OCI-LY3 (cell line): ENCODE data around the gene NCEH1.
"Not testable (repeated sequence)": the region's sequence is repeated elsewhere in the genome, so short reads cannot be mapped to it uniquely, and the experiment has no call there.

Experiments used
- H2AFZ ChIP-seq: fragments of 200-600, 300-600 bp; shearing (Covaris generic); 2 replicates; pipeline ENCODE4 v1.6.0; 2014; ENCODE audit warnings: antibody characterized with exemption, low read depth, low read length
- H3K27ac ChIP-seq: fragments of 200-600, 300-600 bp; sonication (generic); 2 replicates; pipeline ENCODE4 v1.5.1; 2014; ENCODE audit warnings: mild to moderate bottlenecking, low read length, moderate library complexity, mixed read lengths
- H3K27me3 ChIP-seq: fragments of 200-600, 300-600 bp; sonication (generic); 2 replicates; pipeline ENCODE4 v1.6.1; 2014; ENCODE audit warnings: low read depth, low read length, mixed read lengths
- H3K36me3 ChIP-seq: fragments of 200-600, 300-600 bp; sonication (generic); replicated peaks from 2 replicates; pipeline ENCODE3; 2014; ENCODE audit warnings: low read depth, low read length, mixed read lengths
- H3K4me1 ChIP-seq: fragments of 300-600, 200-600 bp; sonication (generic); 2 replicates; pipeline ENCODE4 v1.6.1; 2014; ENCODE audit warnings: low read length, mixed read lengths
- H3K4me2 ChIP-seq: fragments of 200-600, 300-600 bp; sonication (generic); 2 replicates; pipeline ENCODE4 v1.6.1; 2014; ENCODE audit warnings: low read length, mixed read lengths
- H3K4me3 ChIP-seq: fragments of 300-600, 200-600 bp; sonication (generic); 2 replicates; pipeline ENCODE4 v1.5.1; 2014; ENCODE audit warnings: antibody characterized with exemption, mild to moderate bottlenecking, low read length, moderate library complexity
- H3K79me2 ChIP-seq: fragments of 300-600, 200-600 bp; shearing (Covaris generic); 2 replicates; pipeline ENCODE4 v1.6.1; 2014; ENCODE audit warnings: mild to moderate bottlenecking, low read length, mixed read lengths
- H3K9ac ChIP-seq: fragments of 300-600, 200-600 bp; shearing (Covaris generic); 2 replicates; pipeline ENCODE4 v1.6.0; 2014; ENCODE audit warnings: mild to moderate bottlenecking, low read length, moderate library complexity
- H3K9me3 ChIP-seq: fragments of 200-600, 300-600 bp; shearing (Covaris generic); 2 replicates; pipeline ENCODE4 v1.6.1; 2014; ENCODE audit warnings: low read length, mixed read lengths; ENCODE audit not compliant: insufficient read depth
- H4K20me1 ChIP-seq: fragments of 200-600, 300-600 bp; sonication (generic); 2 replicates; pipeline ENCODE4 v1.6.1; 2016; ENCODE audit warnings: low read length, mixed read lengths; ENCODE audit not compliant: insufficient read depth
- EZH2phosphoT487 ChIP-seq: fragments of 200-600 bp; shearing (Covaris generic); IDR thresholded peaks from 2 replicates; pipeline ENCODE4 v1.6.1; 2018; ENCODE audit warnings: antibody characterized with exemption, mixed run types, low read depth
- TF ChIP-seq, protein P1 (sequence below): fragments of 200-600, 300-600 bp; sonication (generic); IDR thresholded peaks from 2 replicates; pipeline ENCODE4 v1.5.1; 2014; ENCODE audit warnings: antibody characterized with exemption, low read length, low read depth

Gene NCEH1

DNA sequence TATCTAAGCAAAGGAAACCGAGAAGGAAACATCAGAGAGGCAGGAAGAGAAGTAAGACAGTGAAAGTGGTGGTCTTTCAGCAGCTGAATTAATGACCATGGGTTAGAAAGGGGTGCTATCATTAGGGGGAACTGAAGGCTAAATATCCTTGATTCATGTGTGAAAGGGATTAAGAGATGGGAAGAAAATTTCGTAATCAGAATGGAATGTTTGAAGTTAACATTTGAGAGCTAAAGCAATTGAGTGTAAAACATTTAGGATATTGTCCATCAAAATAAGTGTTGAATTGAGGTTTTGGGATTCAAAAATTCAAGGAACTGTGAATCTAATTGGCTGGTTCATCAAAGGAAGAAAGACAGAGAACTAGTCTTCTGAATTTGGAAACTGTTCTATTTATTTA lies 35.6 kb upstream of the NCEH1 start:
- H3K4me1 ChIP-seq, result peaks cover 9% of the 10 kb centered on the region
- no peaks in the 10 kb centered on the region for H4K20me1 ChIP-seq
- TF ChIP-seq EZH2phosphoT487, result no peak
- TF ChIP-seq, protein P1, sequence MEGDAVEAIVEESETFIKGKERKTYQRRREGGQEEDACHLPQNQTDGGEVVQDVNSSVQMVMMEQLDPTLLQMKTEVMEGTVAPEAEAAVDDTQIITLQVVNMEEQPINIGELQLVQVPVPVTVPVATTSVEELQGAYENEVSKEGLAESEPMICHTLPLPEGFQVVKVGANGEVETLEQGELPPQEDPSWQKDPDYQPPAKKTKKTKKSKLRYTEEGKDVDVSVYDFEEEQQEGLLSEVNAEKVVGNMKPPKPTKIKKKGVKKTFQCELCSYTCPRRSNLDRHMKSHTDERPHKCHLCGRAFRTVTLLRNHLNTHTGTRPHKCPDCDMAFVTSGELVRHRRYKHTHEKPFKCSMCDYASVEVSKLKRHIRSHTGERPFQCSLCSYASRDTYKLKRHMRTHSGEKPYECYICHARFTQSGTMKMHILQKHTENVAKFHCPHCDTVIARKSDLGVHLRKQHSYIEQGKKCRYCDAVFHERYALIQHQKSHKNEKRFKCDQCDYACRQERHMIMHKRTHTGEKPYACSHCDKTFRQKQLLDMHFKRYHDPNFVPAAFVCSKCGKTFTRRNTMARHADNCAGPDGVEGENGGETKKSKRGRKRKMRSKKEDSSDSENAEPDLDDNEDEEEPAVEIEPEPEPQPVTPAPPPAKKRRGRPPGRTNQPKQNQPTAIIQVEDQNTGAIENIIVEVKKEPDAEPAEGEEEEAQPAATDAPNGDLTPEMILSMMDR, result no peak
- H2AFZ ChIP-seq, result no peak overlapping the region
- H3K36me3 ChIP-seq, result no peaks in the 10 kb centered on the region
- H3K4me3 ChIP-seq, result no peak overlapping the region
- H3K4me2 ChIP-seq, result no peak overlapping the region
- no peaks in the 10 kb centered on the region for H3K9me3 ChIP-seq
- no peak overlapping the region for H3K27ac ChIP-seq
- H3K79me2 ChIP-seq, result peaks cover 8% of the 10 kb centered on the region
- H3K9ac ChIP-seq, result no peak overlapping the region
- H3K27me3 ChIP-seq, result no peaks in the 10 kb centered on the region

DNA sequence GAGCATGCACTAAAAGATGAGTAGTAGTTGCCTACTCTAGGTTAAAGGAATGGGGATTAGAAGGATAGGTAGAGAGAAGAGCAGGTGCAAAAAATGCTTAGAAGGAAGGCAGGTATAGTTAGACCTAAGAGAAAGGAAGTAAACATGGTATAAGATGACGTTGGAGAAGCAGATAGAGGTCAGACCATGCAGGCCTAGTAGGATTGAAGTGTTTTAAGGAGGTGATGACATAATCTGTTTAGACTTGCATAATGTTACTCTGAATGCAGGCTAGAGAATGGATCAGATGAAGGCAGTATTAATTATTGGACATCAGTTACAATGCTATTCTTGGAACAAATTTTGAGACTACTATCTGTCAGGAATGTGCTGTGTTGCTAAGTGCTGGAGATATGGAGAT lies 28.6 kb upstream of the NCEH1 start:
- H3K9ac ChIP-seq, result no peak overlapping the region
- H2AFZ ChIP-seq, result no peak overlapping the region
- TF ChIP-seq, protein P1, result no peak
- no peak for TF ChIP-seq EZH2phosphoT487
- H3K4me1 ChIP-seq, result no peaks in the 10 kb centered on the region
- H3K36me3 ChIP-seq, result no peaks in the 10 kb centered on the region
- H3K4me3 ChIP-seq, result no peak overlapping the region
- H3K9me3 ChIP-seq, result no peaks in the 10 kb centered on the region
- H4K20me1 ChIP-seq, result no peaks in the 10 kb centered on the region
- H3K4me2 ChIP-seq, result no peak overlapping the region
- H3K79me2 ChIP-seq, result no peaks in the 10 kb centered on the region
- no peak overlapping the region for H3K27ac ChIP-seq
- H3K27me3 ChIP-seq, result no peaks in the 10 kb centered on the region

DNA sequence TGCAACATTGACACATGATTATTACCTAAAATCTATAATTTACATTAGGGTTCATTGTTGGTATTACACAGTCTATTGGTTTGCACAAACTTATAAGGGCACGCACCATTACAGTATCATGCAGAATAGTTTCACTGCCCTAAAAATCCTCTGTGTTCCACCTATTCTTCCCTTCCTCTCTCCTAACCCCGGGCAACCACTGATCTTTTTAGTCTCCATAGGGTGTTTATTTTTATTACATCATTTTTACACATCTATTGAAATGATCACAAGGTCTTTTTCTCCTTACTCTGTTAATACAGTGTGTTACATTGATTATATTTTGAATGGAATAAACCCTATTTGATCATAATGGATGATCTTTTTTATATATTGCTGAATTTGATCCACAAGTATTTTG lies 24.1 kb upstream of the NCEH1 start:
- Histone ChIP-seq H3K4me3 (no peak overlapping the region), H3K4me1 (no peaks in the 10 kb centered on the region), H3K79me2 (no peaks in the 10 kb centered on the region), H2AFZ (no peak overlapping the region), H3K9ac (no peak overlapping the region), H3K36me3 (no peaks in the 10 kb centered on the region), H3K27me3 (no peaks in the 10 kb centered on the region), H4K20me1 (no peaks in the 10 kb centered on the region), H3K27ac (no peak overlapping the region), H3K4me2 (no peak overlapping the region), H3K9me3 (no peaks in the 10 kb centered on the region)
- TF ChIP-seq EZH2phosphoT487, result no peak
- TF ChIP-seq, protein P1, result no peak

DNA sequence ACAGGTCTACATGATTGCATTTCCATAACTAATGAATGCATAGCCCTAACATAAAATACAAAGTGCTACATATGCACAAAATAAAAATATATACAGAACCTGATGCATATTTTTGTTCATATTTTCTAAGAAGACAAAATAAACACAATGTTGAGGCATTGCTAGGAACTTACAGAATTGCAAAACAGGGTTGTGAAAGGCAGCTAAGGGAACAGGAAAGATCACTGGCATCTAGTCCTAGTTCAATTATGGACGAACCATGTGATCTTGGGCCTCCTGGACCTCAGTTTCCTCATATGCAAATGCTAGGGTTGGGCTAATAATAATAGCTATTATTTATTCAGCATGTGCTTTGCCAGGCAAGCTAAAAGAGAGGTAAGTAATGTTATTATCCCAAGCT lies 15.5 kb upstream of the NCEH1 start:
- Histone ChIP-seq H3K36me3 (no peaks in the 10 kb centered on the region), H3K4me1 (no peaks in the 10 kb centered on the region), H3K27ac (no peak overlapping the region), H3K9me3 (no peaks in the 10 kb centered on the region), H3K27me3 (no peaks in the 10 kb centered on the region), H4K20me1 (no peaks in the 10 kb centered on the region), H3K4me3 (no peak overlapping the region), H3K79me2 (no peaks in the 10 kb centered on the region), H3K4me2 (no peak overlapping the region), H3K9ac (no peak overlapping the region), H2AFZ (no peak overlapping the region)
- no peak for TF ChIP-seq EZH2phosphoT487
- TF ChIP-seq, protein P1, result no peak

DNA sequence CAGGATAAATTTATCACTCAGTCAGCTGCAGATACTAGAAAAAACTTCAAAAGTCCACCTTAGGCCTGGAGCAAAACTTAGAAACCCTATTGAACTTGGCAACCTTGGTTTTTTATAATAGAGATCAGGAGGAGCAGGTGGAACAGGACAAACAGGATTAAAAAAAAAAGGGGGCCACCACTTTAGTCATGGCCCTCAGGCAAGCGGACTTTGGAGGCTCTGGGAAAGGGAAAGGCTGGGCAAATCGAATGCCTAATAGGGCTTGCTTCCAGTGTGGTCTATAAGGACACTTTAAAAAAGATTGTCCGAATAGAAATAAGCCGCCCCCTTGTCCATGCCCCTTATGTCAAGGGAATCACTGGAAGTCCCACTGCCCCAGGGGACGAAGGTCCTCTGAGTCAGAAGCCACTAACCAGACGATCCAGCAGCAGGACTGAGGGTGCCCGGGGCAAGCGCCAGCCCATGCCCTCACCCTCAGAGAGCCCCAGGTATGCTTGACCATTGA lies 11.7 kb upstream of the NCEH1 start:
- not testable (repeated sequence) for H3K27me3 ChIP-seq, H2AFZ ChIP-seq, H4K20me1 ChIP-seq, H3K36me3 ChIP-seq, H3K79me2 ChIP-seq, H3K4me1 ChIP-seq, H3K4me2 ChIP-seq, H3K27ac ChIP-seq, H3K9ac ChIP-seq, H3K9me3 ChIP-seq, H3K4me3 ChIP-seq
